Breast epithelium (tissue), 3 donors: ENCODE data around the gene CRTC3.

Source experiments
- CTCF ChIP-seq, 3 donors: fragments of 450-650 bp; IDR thresholded peaks; one replicate each; pipeline ENCODE4 v1.5.1; 2016 to 2017; ENCODE audit warnings: antibody characterized with exemption in 3 of 3, mild to moderate bottlenecking in 3 of 3, moderate library complexity in 3 of 3
- POLR2A ChIP-seq: fragments of 450-650 bp; IDR thresholded peaks from one replicate; pipeline ENCODE4 v1.6.1; 2016; ENCODE audit warnings: antibody characterized with exemption, mild to moderate bottlenecking, moderate library complexity
- POLR2AphosphoS5 ChIP-seq, 3 donors: sonication (generic); formaldehyde crosslinking; IDR thresholded peaks; one replicate each; pipeline ENCODE4 v1.6.1; 2017; ENCODE audit warnings: antibody characterized with exemption in 3 of 3

- TF ChIP-seq CTCF (IDR thresholded peaks at IDR 0.05) (no peak), POLR2A (peak; percentile 54), POLR2AphosphoS5 (IDR thresholded peaks at IDR 0.05) (peak; percentile 35 to 67 (median 58))
Measured at GRCh38 chr15:90665288-90666134, 135.8 kb downstream of the CRTC3 start.
